Thymus (tissue), 11 donors: ENCODE data around the gene LRRFIP2. TPM values are rescaled to one million over a fixed set of nuclear protein-coding genes. Genes with fewer than 3 reads are reported as not detected.
"Not testable (repeated sequence)": the region's sequence is repeated elsewhere in the genome, so short reads cannot be mapped to it uniquely, and the experiment has no call there.

Experiments used
- DNase-seq, 9 donors: peaks; one replicate each; pipeline ENCODE4 v3.0.0-alpha.2; 2013; ENCODE audit warnings: low spot score in 9 of 9, low read depth in 6 of 9, missing footprints in 1 of 9
- H3K27ac ChIP-seq, 2 donors: one replicate each; pipeline ENCODE4 v1.5.1; 2013; ENCODE audit warnings: control low read depth in 1 of 2, low read depth in 1 of 2, low read length in 1 of 2, mild to moderate bottlenecking in 1 of 2, moderate library complexity in 1 of 2
- H3K27me3 ChIP-seq, 2 donors: one replicate each; pipeline ENCODE4 v1.5.1; 2013; ENCODE audit warnings: low read length in 1 of 2; ENCODE audit not compliant: control insufficient read depth in 2 of 2, insufficient read depth in 1 of 2
- H3K36me3 ChIP-seq, 2 donors: one replicate each; pipeline ENCODE4 v1.5.1; 2013; ENCODE audit warnings: low read length in 1 of 2, mild to moderate bottlenecking in 1 of 2, moderate library complexity in 1 of 2; ENCODE audit not compliant: control insufficient read depth in 2 of 2, insufficient read depth in 2 of 2
- H3K4me1 ChIP-seq, 2 donors: one replicate each; pipeline ENCODE4 v1.5.1; 2013; ENCODE audit warnings: low read length in 2 of 2; ENCODE audit not compliant: control insufficient read depth in 2 of 2, insufficient read depth in 2 of 2
- H3K4me3 ChIP-seq, 2 donors: one replicate each; pipeline ENCODE4 v1.5.1; 2013; ENCODE audit warnings: low read length in 2 of 2, control low read depth in 1 of 2, mild to moderate bottlenecking in 1 of 2
- H3K9me3 ChIP-seq, 2 donors: one replicate each; pipeline ENCODE4 v1.5.1; 2013; ENCODE audit warnings: low read length in 1 of 2, mild to moderate bottlenecking in 1 of 2; ENCODE audit not compliant: control insufficient read depth in 2 of 2, insufficient read depth in 1 of 2
- WGBS: extraction: QIAGEN DNeasy Blood & Tissue Kit; methylation state at CpG from one replicate; pipeline ENCODE4 v1.1.7; 2013; 5-methylcytosine and 5-hydroxymethylcytosine counted together
- polyA plus RNA-seq: library from polyadenylated mRNA; stranded (reverse); fragments of 200-250 nt; gene quantifications from one replicate; pipeline ENCODE4 v1.2.3, GENCODE V29; 2013
- total RNA-seq: library from RNA; stranded (reverse); fragments of 120-200 nt; gene quantifications from one replicate; pipeline ENCODE4 v1.2.4, GENCODE V29; 2013
- donor health status: healthy.

The LRRFIP2 gene
- total and polyA plus RNA-seq, 2 donors, result 23.5 to 33.6 TPM

DNA sequence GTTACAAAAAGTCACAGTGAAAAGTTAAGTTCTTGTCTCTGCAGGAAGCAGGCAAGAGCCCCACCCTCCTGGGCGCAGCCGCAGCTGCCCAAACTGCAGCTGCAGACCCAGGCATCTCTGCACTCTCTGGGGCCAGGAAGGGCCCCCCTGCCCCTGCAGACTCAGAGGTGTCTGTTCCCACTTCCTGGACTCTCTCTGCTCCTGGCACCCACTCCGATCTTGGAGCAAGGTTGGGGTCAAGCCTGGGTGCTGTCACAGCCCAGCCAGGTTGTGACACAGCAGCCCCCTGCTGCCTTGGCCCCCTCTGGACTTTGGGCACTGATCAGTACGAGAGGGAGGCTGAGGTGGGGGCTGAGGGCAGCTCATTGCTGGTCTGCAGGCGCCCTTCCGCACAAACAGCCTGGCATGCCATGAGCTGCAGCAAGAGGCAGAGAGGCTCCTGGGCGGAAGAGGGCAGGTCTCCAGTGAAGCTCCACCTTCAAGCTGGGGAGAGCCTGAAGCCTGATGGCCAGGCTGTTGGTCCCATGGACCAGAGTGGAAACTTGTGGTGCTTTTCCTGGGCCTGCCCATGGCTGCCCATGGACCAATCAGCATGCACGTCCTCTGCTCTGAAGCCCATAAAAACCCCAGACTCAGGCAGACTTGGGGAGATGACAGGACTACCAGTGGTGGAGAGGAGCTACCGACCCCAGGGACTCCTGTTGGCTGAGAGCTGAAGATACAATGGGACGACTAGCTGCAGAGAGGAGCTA lies 42.9 kb upstream of the LRRFIP2 start:
- 92% methylated on average over 10 of the region's 10 CpGs for WGBS
- Histone ChIP-seq H3K27ac (no peak overlapping the region), H3K4me1 (no peaks in the 10 kb centered on the region), H3K36me3 (no peaks in the 10 kb centered on the region), H3K9me3 (peaks cover 0 to 16% of the 10 kb centered on the region in 2 donors), H3K27me3 (no peaks in the 10 kb centered on the region), H3K4me3 (no peak overlapping the region)
- DNase-seq, result no peak

DNA sequence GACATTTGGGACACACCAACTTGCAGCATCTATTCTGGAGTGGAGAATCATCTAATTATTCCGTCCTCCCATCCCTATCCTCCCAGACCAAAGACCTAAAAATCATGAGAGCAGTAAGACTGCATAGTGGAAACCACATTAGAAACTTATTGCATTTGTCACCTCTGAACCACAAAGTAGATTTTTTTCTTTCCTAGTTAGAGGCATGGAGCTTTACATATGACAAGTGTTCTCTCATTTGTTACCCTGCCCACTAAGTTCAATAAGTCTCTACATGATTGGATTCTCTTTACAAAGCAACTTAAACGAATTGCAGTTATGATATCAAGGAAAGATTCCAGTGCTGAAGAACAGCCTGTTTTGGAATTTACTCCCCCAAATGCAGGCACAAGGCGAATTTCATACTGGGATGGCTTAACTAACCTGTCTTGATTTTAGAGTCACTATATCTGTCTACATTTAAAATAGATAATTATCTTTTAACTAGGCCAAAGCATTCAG lies 42.3 kb upstream of the LRRFIP2 start:
- Histone ChIP-seq H3K27me3 (no peaks in the 10 kb centered on the region), H3K4me3 (no peak overlapping the region), H3K27ac (no peak overlapping the region), H3K4me1 (no peaks in the 10 kb centered on the region), H3K9me3 (peaks cover 0 to 16% of the 10 kb centered on the region in 2 donors), H3K36me3 (no peaks in the 10 kb centered on the region)
- DNase-seq, result no peak
- WGBS, result 88% methylated on average over 3 of the region's 3 CpGs

DNA sequence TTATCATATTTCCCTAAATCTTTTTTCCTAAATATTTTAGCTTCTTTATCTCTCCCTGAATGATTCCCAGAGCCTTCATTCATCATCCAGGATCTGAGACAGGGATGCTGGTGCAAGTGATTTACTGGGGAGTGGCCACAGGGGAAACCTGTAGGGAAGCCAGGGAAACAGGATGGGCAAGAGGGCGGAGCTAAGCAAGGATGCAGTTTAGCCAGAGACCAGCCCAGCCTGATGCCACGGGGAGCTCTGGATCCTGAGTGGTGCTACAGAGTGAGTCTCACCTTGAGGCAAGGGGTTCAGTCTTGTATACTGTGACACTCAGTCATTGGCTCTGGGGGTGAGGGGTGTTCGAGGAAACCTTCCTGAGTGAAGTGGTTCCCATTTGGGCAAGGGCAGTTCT lies 39.7 kb upstream of the LRRFIP2 start:
- Histone ChIP-seq H3K4me1 (no peaks in the 10 kb centered on the region), H3K27ac (no peak overlapping the region), H3K9me3 (peaks cover 0 to 16% of the 10 kb centered on the region in 2 donors), H3K27me3 (no peaks in the 10 kb centered on the region), H3K4me3 (no peak overlapping the region), H3K36me3 (no peaks in the 10 kb centered on the region)
- WGBS, result 82% methylated on average over 3 of the region's 3 CpGs
- no peak for DNase-seq

DNA sequence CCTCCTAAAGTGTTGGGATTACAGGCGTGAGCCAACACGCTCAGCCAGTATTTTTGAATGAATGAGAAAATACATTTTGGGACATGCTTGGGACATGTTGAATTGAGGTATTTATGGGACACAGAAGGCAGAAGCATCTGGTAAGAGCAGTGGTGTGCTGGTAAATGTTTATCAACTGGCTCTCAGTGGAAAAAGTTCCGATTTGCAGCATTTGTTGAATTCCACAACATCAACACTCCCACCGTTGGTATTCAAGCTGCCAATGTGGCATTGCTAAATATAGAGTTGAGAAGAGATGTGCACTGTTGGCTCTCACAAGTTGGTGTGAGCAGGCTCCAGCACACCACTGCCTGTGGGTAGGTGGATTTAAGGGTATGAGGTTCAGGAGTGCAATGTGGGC lies 35.8 kb upstream of the LRRFIP2 start:
- Histone ChIP-seq H3K27me3 (no peaks in the 10 kb centered on the region), H3K9me3 (no peaks in the 10 kb centered on the region), H3K27ac (no peak overlapping the region), H3K36me3 (no peaks in the 10 kb centered on the region), H3K4me3 (no peak overlapping the region), H3K4me1 (no peaks in the 10 kb centered on the region)
- 95% methylated on average over 4 of the region's 4 CpGs for WGBS
- DNase-seq, result no peak

DNA sequence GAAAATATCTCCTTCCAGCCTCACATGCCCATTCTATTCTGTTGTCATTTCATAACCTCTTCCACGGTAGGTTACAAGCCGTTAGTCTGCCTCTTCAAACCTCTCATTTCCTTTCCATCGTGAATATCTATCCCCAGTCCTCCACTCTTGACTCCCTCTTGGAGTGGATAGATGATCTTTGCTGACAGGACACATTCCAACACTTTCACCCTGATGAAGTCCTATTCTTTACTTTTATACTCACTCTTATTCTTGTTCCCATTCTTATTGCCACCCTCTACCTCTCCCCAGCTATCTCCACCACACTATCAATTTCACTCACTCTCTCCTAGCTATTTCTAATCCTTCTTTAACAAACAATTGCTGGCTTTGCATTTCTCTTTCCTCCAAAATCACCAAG lies 34.2 kb upstream of the LRRFIP2 start:
- H3K4me1 ChIP-seq, H3K4me3 ChIP-seq, DNase-seq, H3K36me3 ChIP-seq, H3K27me3 ChIP-seq, H3K27ac ChIP-seq, H3K9me3 ChIP-seq: not testable (repeated sequence)
- WGBS, result 96% methylated on average over 3 of the region's 3 CpGs

DNA sequence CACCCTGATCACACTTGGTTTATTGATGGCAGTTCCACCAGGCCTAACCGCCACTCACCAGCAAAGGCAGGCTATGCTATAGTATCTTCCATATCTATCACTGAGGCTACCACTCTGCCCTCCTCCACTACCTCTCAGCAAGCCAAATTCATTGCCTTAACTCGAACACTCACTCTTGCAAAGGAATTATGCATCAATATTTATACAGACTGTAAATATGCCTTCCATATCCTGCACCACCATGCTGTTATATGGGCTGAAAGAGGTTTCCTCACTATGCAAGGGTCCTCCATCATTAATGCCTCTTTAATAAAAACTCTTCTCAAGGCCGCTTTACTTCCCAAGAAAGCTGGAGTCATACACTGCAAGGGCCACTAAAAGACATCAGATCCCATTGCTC lies 33.6 kb upstream of the LRRFIP2 start:
- not testable (repeated sequence) for DNase-seq, H3K27ac ChIP-seq, H3K4me3 ChIP-seq, H3K36me3 ChIP-seq, H3K4me1 ChIP-seq, H3K27me3 ChIP-seq, H3K9me3 ChIP-seq
- over 99% methylated on average over 3 of the region's 3 CpGs for WGBS

DNA sequence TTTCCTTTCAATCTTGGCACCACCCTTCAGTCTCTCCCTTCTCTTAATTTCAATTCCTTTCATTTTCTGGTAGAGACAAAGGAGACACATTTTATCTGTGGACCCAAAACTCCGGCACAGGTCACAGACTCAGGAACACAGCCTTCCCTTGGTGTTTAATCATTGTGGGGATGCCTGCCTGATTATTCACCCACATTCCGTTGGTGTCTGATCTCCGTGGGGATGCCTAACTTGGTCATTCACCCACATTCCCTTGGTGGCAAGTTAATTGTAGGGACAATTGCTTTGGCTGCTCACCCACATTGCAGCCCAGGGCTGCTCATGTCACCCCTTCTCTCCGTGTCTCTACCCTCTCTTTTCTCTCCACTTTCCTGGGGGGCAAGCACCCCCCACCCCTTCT lies 31.7 kb upstream of the LRRFIP2 start:
- H3K27me3 ChIP-seq, H3K36me3 ChIP-seq, DNase-seq, H3K27ac ChIP-seq, H3K4me1 ChIP-seq, H3K4me3 ChIP-seq, H3K9me3 ChIP-seq: not testable (repeated sequence)
- 97% methylated on average over 4 of the region's 4 CpGs for WGBS

DNA sequence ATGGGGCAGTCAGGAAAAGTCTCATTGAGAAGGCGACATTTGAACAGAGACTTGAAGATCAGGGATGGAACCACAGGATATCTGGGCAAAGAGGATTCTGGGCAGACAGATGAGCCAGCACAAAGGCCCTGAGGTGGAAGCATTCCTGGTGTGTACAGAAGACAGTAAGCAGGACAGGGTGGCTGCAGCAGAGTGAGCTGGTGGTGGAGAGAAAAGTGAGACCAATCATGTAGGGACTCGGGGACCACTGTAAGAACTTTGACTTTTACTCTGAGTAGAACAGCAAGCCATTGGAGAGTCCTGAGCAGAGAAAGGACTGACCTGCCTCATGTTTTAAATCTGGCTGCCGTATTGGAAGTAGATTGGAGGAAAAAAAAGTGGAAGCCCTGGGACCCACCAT lies 29.9 kb upstream of the LRRFIP2 start:
- no peaks in the 10 kb centered on the region for H3K36me3 ChIP-seq
- no peaks in the 10 kb centered on the region for H3K4me1 ChIP-seq
- DNase-seq, result no peak
- no peaks in the 10 kb centered on the region for H3K27me3 ChIP-seq
- H3K4me3 ChIP-seq, result no peak overlapping the region
- H3K9me3 ChIP-seq, result no peaks in the 10 kb centered on the region
- 98% methylated on average over 3 of the region's 3 CpGs for WGBS
- no peak overlapping the region for H3K27ac ChIP-seq

DNA sequence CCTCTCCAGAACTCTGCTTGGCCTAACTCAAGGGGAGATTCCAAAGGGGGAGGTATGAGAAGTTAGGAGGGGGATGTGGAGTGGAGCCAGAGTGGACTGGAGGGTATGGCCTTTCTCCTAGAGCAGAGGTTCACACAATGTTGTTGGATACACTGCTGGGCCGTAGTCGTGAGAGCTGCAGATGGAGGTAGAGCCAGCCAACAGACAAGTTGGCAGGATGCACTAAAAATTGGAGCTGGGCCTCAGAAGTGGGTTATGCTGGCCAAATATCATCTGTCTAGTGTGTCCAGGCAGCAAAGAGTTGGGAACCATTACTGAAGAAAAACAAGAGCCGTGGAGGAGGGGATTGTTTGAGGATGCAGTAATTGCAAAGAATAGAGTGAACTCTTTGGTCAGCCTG lies 27.7 kb upstream of the LRRFIP2 start:
- H3K9me3 ChIP-seq, result no peaks in the 10 kb centered on the region
- H3K4me1 ChIP-seq, result no peaks in the 10 kb centered on the region
- 94% methylated on average over 3 of the region's 3 CpGs for WGBS
- H3K4me3 ChIP-seq, result no peak overlapping the region
- no peak for DNase-seq
- no peaks in the 10 kb centered on the region for H3K27me3 ChIP-seq
- no peaks in the 10 kb centered on the region for H3K36me3 ChIP-seq
- H3K27ac ChIP-seq, result no peak overlapping the region
